A673 (cell line): ENCODE data around the gene AHDC1. TPM values are rescaled to one million over a fixed set of nuclear protein-coding genes. Genes with fewer than 3 reads are reported as not detected.

Source experiments
- BruUV-seq: library from RNA; stranded (reverse); fragments of 400-500 nt; replicated peaks from 2 replicates; lab custom pipeline; 2021; lab: Mats Ljungman, UMichigan
- CTCF ChIA-PET: fragments of 300-600 bp; sonication (Branson Sonifier 250); formaldehyde crosslinking; loops from one replicate; lab custom pipeline; 2022; ENCODE audit warnings: antibody characterized with exemption; lab: Charles Lee
- POLR2A ChIA-PET: fragments of 300-600 bp; sonication (Branson Sonifier 250); formaldehyde crosslinking; loops from one replicate; lab custom pipeline; 2022; ENCODE audit warnings: antibody characterized with exemption; ENCODE audit not compliant: low non-redundant PET; lab: Charles Lee
- DNase-seq: peaks from one replicate; pipeline ENCODE4 v3.0.0-alpha.2; 2015; ENCODE audit warnings: low spot score
- H3K27ac ChIP-seq: fragments of 200-600 bp; sonication (generic); 2 replicates; pipeline ENCODE4 v1.5.1; 2016; ENCODE audit warnings: mixed run types, low read depth, mild to moderate bottlenecking, mixed read lengths, antibody characterized with exemption, low read length; ENCODE audit not compliant: poor library complexity, severe bottlenecking
- H3K27me3 ChIP-seq: fragments of 200-600 bp; sonication (generic); replicated peaks from 2 replicates; pipeline ENCODE4 v1.6.1; 2017; ENCODE audit warnings: mixed run types, low read depth, mild to moderate bottlenecking, mixed read lengths, antibody characterized with exemption, low read length; ENCODE audit not compliant: insufficient read depth, poor library complexity
- H3K36me3 ChIP-seq: fragments of 200-600 bp; sonication (generic); 2 replicates; pipeline ENCODE4 v1.6.1; 2016; ENCODE audit warnings: mixed run types, mild to moderate bottlenecking, mixed read lengths, antibody characterized with exemption, low read length; ENCODE audit not compliant: insufficient read depth, poor library complexity, severe bottlenecking
- H3K4me1 ChIP-seq: fragments of 200-600 bp; sonication (generic); 2 replicates; pipeline ENCODE4 v1.6.1; 2017; ENCODE audit warnings: mixed run types, mild to moderate bottlenecking, mixed read lengths, antibody characterized with exemption, low read length; ENCODE audit not compliant: insufficient read depth, poor library complexity, severe bottlenecking
- H3K4me3 ChIP-seq: fragments of 200-600 bp; sonication (generic); 2 replicates; pipeline ENCODE4 v1.5.1; 2016; ENCODE audit warnings: low read depth, mixed run types, mild to moderate bottlenecking, mixed read lengths, low read length; ENCODE audit not compliant: poor library complexity, severe bottlenecking
- H3K9me3 ChIP-seq: fragments of 200-600 bp; sonication (generic); 2 replicates; pipeline ENCODE4 v1.6.1; 2016; ENCODE audit warnings: mixed run types, low read depth, mild to moderate bottlenecking, mixed read lengths, antibody characterized with exemption, low read length; ENCODE audit not compliant: poor library complexity, severe bottlenecking
- CTCF ChIP-seq: fragments of 300-800, 200-600 bp; sonication (generic); conservative IDR thresholded peaks from 2 replicates; pipeline ENCODE4 v1.5.1; 2017; ENCODE audit warnings: low read depth, mild to moderate bottlenecking, antibody characterized with exemption, low read length, moderate library complexity, mixed read lengths
- EZH2 ChIP-seq: fragments of 200-600 bp; sonication (generic); IDR thresholded peaks from 2 replicates; pipeline ENCODE4 v1.6.1; 2017; ENCODE audit warnings: borderline replicate concordance, low read depth, mild to moderate bottlenecking, mixed read lengths, antibody characterized with exemption, low read length; ENCODE audit not compliant: poor library complexity, severe bottlenecking
- intact Hi-C: fragments of 100-400 bp; cut with micrococcal nuclease; formaldehyde crosslinking; loops from one replicate; pipeline ENCODE4 v1.10.0; 2022; ENCODE audit not compliant: unreplicated experiment
- total RNA-seq: library from RNA; stranded (reverse); gene quantifications from 2 replicates; pipeline ENCODE4 v1.2.3, GENCODE V29; 2021

AHDC1 gene
- total RNA-seq, 1 experiment from 2014 or later: 33.2 TPM

GRCh38 chr1:27550510-27551169, 53.3 kb downstream of the AHDC1 start:
- Histone ChIP-seq H3K4me3 (no peak overlapping the region), H3K27me3 (no peaks in the 10 kb centered on the region), H3K36me3 (peaks cover 32% of the 10 kb centered on the region), H3K9me3 (no peaks in the 10 kb centered on the region), H3K27ac (no peak overlapping the region), H3K4me1 (peaks cover under 1% of the 10 kb centered on the region)
- TF ChIP-seq CTCF (no peak), EZH2 (no peak)
- no TSS peak for BruUV-seq
- no peak for DNase-seq
- CTCF ChIA-PET: no interaction called here
- POLR2A ChIA-PET: no interaction called here
- intact Hi-C loops: no loop called here

GRCh38 chr1:27549807-27550408, 54.0 kb downstream of the AHDC1 start:
- Histone ChIP-seq H3K4me1 (no peaks in the 10 kb centered on the region), H3K4me3 (no peak overlapping the region), H3K36me3 (peaks cover 32% of the 10 kb centered on the region), H3K27ac (no peak overlapping the region), H3K27me3 (no peaks in the 10 kb centered on the region), H3K9me3 (no peaks in the 10 kb centered on the region)
- intact Hi-C loops: no loop called here
- TF ChIP-seq CTCF (no peak), EZH2 (no peak)
- no TSS peak for BruUV-seq
- ChIA-PET CTCF (no interaction called here), POLR2A (no interaction called here)
- DNase-seq: no peak

GRCh38 chr1:27548858-27549719, 54.9 kb downstream of the AHDC1 start:
- no peak for TF ChIP-seq EZH2
- TF ChIP-seq CTCF: no peak
- Histone ChIP-seq H3K36me3 (peaks cover 32% of the 10 kb centered on the region), H3K4me1 (no peaks in the 10 kb centered on the region), H3K9me3 (no peaks in the 10 kb centered on the region), H3K27me3 (no peaks in the 10 kb centered on the region), H3K4me3 (no peak overlapping the region), H3K27ac (no peak overlapping the region)
- no TSS peak for BruUV-seq
- POLR2A ChIA-PET: no interaction called here
- DNase-seq: no peak
- intact Hi-C loops: no loop called here
- CTCF ChIA-PET: no interaction called here
